DMS79 (cell line): ENCODE results near the gene F11.
"Not testable (repeated sequence)": the region's sequence is repeated elsewhere in the genome, so short reads cannot be mapped to it uniquely, and the experiment has no call there.

ENCODE experiments used
- DNase-seq: peaks from one replicate; lab custom pipeline; 2025; lab: John Stamatoyannopoulos, UW

Gene F11

DNA sequence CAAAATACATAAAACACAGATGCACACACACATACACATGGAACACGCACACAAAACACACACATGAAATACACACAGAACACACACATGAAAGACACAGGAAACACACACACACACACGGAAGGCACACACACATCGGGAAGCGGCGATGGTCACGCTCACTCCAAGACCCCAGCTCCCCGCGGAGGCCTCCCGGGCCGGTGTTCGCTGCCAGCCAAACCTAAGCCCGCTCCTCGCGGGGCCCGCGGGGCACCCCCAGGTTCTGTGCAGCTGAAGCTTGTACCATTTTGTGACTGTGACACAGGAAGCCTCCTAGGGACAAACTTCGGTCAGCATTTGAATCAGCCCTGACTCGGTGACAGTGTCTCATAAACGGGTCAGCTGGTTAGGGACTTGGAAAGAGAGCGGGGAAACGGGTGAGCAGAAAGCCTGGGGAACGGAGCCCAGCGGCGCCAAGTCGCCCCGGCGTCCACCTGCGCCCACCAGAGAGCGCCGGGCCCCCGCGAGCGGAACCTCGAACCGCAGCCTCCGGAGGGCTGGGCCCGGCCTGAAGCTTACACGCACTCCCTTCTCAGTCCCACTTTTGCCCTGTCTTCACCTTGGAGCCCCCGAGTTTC, 32.1 kb downstream of the F11 start:
- DNase-seq: no peak

DNA sequence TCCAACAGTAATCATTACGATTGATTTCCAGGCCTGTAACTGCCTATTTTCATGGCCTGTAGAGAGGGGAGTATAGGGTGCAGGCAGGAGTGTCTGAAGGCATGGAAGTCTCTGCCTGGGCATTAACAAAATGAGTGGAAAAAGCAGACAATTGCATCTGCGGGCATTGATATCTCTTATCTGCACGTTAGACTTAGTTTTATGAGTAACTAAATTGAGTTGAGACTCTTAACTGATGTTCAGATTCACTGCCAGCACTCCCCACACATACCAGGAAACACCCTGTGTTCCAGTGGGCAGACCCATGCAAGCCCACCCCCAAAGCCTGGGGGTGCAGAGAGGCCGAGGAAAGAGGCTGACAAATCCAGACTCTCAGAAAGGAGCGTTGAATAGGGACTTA, 33.3 kb downstream of the F11 start:
- DNase-seq: no peak

- DNase-seq: no peak
Measured at GRCh38 chr4:186300659-186301390, 34.8 kb downstream of the F11 start.

DNA sequence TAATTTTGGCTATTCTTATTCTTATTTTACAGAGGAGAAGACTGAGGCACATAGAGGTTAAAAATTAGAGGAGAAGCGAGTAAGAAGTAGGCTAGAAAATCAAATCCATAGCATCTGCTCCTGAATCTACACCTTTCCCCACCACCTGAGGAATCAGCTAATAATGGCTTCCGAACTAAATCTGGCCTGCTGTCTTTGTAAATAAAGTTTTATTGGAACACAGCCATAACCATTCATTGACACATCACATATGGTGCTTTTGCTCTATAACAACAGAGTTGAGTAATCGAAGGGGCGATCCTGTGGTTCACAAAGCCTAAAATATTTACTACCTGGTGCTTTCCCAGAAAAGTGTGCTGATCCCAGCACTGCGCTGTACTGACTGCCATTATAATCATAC, 38.2 kb downstream of the F11 start:
- no peak for DNase-seq

GRCh38 chr4:186304866-186305505, 39.0 kb downstream of the F11 start:
- DNase-seq: no peak

DNA sequence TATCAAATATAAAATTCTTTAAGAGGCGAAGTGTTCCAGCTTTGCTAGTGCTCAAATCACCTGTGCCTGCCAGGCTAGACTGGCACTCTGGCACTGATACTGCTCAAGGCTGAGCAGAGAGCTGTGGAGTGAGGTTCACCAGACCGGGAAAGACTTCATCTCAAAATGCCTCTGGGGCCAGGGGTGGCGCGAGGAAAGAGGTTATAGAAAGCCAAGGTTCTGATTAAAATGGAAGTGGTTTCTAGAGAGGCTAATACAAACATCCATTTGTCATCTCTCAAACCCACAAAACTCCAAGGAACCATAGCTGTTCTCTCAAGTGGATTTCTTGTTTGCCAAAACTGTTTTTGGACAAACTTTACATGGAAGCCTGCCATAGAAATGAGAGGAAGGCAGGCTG, 41.5 kb downstream of the F11 start:
- DNase-seq: peak; percentile 18

DNA sequence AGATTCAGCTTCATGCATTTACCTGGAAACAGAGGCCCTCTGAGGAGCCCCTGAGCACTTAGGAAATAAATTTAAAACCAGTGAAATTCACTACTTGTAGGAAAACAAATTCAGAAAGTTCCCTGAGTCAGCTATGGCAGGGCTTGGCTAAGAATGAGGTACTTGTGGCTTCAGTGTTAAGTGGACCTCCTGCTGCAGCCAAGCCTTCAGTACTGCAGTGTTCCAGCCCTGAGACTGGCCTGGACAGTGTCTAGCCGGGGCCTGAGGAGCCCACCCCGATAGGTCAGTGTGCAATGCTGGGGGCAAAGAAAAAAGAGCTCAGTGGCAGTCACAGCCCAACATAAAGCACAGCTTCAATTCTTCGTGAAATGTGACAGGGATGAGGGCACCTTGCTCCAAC, 41.9 kb downstream of the F11 start:
- no peak for DNase-seq

GRCh38 chr4:186318481-186318880, 52.5 kb downstream of the F11 start:
- DNase-seq: no peak

- not testable (repeated sequence) for DNase-seq
Measured at GRCh38 chr4:186324660-186325059, 58.7 kb downstream of the F11 start.

- DNase-seq: no peak
Measured at GRCh38 chr4:186326391-186326790, 60.4 kb downstream of the F11 start.

- DNase-seq: no peak
Measured at GRCh38 chr4:186329372-186329771, 63.4 kb downstream of the F11 start.

DNA sequence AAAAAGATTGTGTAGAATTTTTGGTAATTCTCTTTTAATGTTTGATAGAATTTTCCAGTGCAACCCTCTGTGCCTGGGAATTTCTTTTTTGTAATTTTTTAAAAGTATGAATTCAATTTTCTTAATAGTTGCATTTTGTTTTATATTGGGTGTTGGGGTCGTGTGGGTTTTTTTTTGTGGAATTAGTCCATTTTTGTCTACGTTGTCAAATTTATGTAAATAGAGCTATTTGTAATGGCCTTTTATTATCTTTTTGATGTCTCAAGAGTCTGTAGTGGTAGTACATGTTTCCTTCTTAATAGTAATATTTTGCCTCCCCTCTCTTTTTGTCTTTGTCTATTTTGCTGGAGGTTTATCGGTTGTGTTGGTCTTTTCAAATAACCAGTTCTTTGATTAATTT, 64.4 kb downstream of the F11 start:
- DNase-seq: no peak

DNA sequence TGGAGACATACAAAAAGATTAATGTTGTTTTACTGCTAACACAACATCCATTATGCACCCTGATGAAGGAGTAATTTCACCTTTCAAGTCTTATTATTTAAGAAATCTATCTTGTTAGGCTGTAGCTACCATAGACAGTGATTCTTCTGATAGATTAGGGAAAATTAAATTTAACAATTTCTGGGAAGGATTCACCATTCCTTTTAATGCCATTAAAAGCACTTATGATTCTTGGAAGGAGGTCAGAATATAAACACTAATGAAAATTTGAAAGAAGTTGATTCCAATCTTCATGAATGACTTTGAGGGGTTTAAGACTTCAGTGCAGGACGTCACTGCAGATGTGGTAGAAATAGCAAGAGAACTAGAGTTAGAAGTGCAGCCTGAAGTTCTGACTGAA, 69.8 kb downstream of the F11 start:
- no peak for DNase-seq
